ENCODE results near the gene HAT1. TPM values are rescaled to one million over a fixed set of nuclear protein-coding genes. Genes with fewer than 3 reads are reported as not detected.
"Not testable (repeated sequence)": the region's sequence is repeated elsewhere in the genome, so short reads cannot be mapped to it uniquely, and the experiment has no call there.

HAT1 gene
- polyA plus RNA-seq, 2 of the 4 experiments (the other 2 are of a cell fraction) = 94.3 to 139 TPM

GRCh38 chr2:171996021-171996420 lies 73.8 kb downstream of the HAT1 start:
- DNase-seq (ENCODE audit: low read depth in 1 of 2, low spot score in 1 of 2) (no peak), FAIRE-seq (no peak), ATAC-seq (no peak)
- Histone ChIP-seq H3K4me2 (no peak overlapping the region), H3K9me3 (no peaks in the 10 kb centered on the region), H3K4me1 (peaks cover 11% of the 10 kb centered on the region; the same call in 2 of the 3 replicates), H3K4me3 (no peak overlapping the region), H3K27ac (no peak overlapping the region)
- CTCF ChIA-PET = no interaction called here
- WGBS (ENCODE audit: missing lambda C conversion rate) = 91% methylated on average over 5 of the region's 5 CpGs
- TF ChIP-seq RCOR1 (IDR thresholded peaks at IDR 0.05; ENCODE audit: low read depth, low read length) = no peak
- no peak for TF ChIP-seq MAX (IDR thresholded peaks at IDR 0.05)
- no peak for TF ChIP-seq CHD2 (IDR thresholded peaks at IDR 0.05; ENCODE audit: low read length, partially characterized antibody)
- TF ChIP-seq HOXA7 (CRISPR knock-in tag; IDR thresholded peaks at IDR 0.05) = no peak
- TF ChIP-seq EHMT2 (IDR thresholded peaks at IDR 0.05; ENCODE audit: low read depth) = no peak
- no peak for TF ChIP-seq HDAC2 (IDR thresholded peaks at IDR 0.05)
- POLR2A ChIA-PET = no interaction called here

DNA sequence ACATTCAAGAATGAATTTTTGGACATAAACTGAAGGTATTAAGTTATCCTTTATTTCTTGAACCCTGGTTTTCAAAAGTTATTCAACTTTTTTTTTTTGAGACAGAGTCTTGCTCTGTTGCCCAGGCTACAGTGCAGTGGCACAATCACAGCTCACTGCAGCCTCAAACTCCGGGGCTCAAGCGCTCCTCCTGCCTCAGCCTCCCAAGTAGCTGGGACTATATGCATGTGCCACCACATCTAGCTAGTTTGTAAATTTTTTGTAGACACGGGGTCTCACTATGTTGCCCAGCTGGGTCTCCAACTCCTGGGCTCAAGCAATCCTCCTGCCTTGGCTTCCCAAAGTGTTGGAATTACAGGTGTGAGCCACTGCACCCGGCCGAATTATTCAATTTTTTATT lies 74.8 kb downstream of the HAT1 start:
- H3K4me2 ChIP-seq; H3K27ac ChIP-seq; ATAC-seq; H3K4me3 ChIP-seq; H3K9me3 ChIP-seq; DNase-seq (ENCODE audit: low read depth in 1 of 2, low spot score in 1 of 2); POLR2A ChIA-PET; FAIRE-seq: not testable (repeated sequence)
- H3K4me1 ChIP-seq = peaks cover 11% of the 10 kb centered on the region; the same call in 2 of the 3 replicates
- CTCF ChIA-PET = interaction anchor here (1.1 kb wide), 2 partner anchors 9 to 33 kb away, joined by 3 read pairs; no protein-coding TSS in a partner anchor
- WGBS (ENCODE audit: missing lambda C conversion rate) = 74% methylated on average over 5 of the region's 5 CpGs

- H3K27ac ChIP-seq = peak overlapping the region; percentile 79 to 92
- 39% methylated on average over 4 of the region's 4 CpGs for WGBS (ENCODE audit: missing lambda C conversion rate)
- ChIA-PET POLR2A (interaction anchor here (1.3 to 1.9 kb wide), 2 partner anchors 22 to 77 kb away, joined by 3 to 4 read pairs; partner anchors contain the start of gene HAT1), CTCF (interaction anchor here (1.0 kb wide), 1 partner anchor 11 kb away, joined by 3 read pairs; no protein-coding TSS in a partner anchor)
- H3K4me2 ChIP-seq = peak overlapping the region; percentile 90
- FAIRE-seq (no peak), DNase-seq (ENCODE audit: low read depth in 1 of 2, low spot score in 1 of 2) (no peak), ATAC-seq (peak; percentile 18 to 19; a peak in 3 of 6 replicates)
- H3K4me3 ChIP-seq = peak overlapping the region; percentile 64
- no peaks in the 10 kb centered on the region for H3K9me3 ChIP-seq
- peaks cover 11% of the 10 kb centered on the region; the same call in 2 of the 3 replicates for H3K4me1 ChIP-seq
- TF ChIP-seq MAFK (IDR thresholded peaks at IDR 0.05; ENCODE audit: partially characterized antibody) (no peak), ZNF302 (CRISPR knock-in tag; IDR thresholded peaks at IDR 0.05) (no peak), HOXB13 (CRISPR knock-in tag; IDR thresholded peaks at IDR 0.05; ENCODE audit: low read depth) (no peak), FOXS1 (CRISPR knock-in tag; IDR thresholded peaks at IDR 0.05) (no peak)
These were observed 76.9 kb downstream of the HAT1 start for GRCh38 chr2:171999161-171999560.

DNA sequence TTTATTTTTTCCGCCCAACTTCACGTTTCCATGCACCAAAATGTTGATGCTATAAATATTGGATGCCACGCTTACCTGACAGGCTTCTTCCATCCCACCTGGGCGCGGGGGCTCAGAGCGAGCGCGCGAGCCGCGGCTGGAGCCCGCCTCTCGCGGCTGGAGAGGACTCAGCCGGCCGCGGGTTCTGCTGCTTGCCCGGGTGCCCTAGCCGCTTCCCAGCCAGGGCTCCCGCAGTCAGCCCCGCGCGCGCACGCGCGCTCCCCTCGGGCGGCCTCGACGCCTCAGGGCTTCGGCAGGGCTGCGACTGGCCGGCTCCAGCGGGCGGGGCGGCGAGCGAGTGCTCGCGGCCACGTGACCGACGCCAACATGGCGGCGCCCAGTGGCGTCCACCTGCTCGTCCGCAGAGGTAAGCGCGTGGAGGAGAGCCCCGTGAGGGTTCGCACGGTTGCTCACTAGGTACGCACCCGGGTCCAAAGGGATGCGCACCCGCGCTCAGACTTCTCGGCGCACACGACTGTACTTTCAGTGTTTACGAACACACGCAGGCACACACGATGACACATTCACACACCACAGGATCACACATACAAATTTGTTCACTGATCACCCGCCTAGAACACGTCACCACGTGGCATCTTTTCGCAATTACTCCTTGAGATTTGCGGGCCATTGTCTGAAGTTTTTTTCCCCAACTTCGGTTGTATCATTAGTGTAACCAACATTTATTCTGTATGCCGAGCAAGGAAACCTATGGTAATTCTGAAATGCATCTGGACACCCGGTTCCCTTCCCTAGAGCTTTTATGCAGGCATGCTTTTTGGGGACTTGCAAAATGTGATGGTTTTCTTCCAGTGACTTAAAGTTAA lies 77.6 kb downstream of the HAT1 start, which contains the start of gene METAP1D:
Gene METAP1D (plus strand): TSS at position 350 of the 866 bp plus-strand sequence. CDS start 17 bp downstream, at position 367.
- FAIRE-seq (no peak), ATAC-seq (peak; percentile 98 to 99), DNase-seq (ENCODE audit: low read depth in 1 of 2, low spot score in 1 of 2) (peak; percentile 81 to 89)
- ChIA-PET POLR2A (interaction anchor here (1.3 to 1.9 kb wide), 2 partner anchors 22 to 78 kb away, joined by 3 to 4 read pairs; partner anchors contain the start of gene HAT1), CTCF (interaction anchor here (1.0 to 1.1 kb wide), 2 partner anchors 12 to 107 kb away, joined by 3 to 4 read pairs; no protein-coding TSS in a partner anchor)
- Histone ChIP-seq H3K4me2 (peak within 1 kb of the TSS; percentile 90), H3K4me1 (peaks cover 11% of the 10 kb centered on the region; the same call in 2 of the 3 replicates), H3K9me3 (no peaks in the 10 kb centered on the region), H3K27ac (peak within 1 kb of the TSS; percentile 79 to 92), H3K4me3 (peak within 1 kb of the TSS; percentile 64)
- WGBS (ENCODE audit: missing lambda C conversion rate) = 4% methylated on average over 21 of the region's 73 CpGs
- TF ChIP-seq RNF2 (IDR thresholded peaks at IDR 0.05; ENCODE audit: borderline replicate concordance, low read depth) (no peak), GATA3 (IDR thresholded peaks at IDR 0.05; ENCODE audit: borderline replicate concordance) (no peak), HOXA7 (CRISPR knock-in tag; IDR thresholded peaks at IDR 0.05) (0 out of 2 replicates have a peak, but pooled peaks have one; percentile 60), KDM5A (IDR thresholded peaks at IDR 0.05) (peak; percentile 96), FOXS1 (CRISPR knock-in tag; IDR thresholded peaks at IDR 0.05) (no peak), SMC3 (IDR thresholded peaks at IDR 0.05) (peak; percentile 26; the same call in 1 of the 3 replicates), RAD21 (conservative IDR thresholded peaks at IDR 0.05 in 1 of 2, IDR thresholded peaks at IDR 0.05 in 1 of 2) (peak in 1 of 2 experiments; percentile 27; a peak in 3 of 5 replicates), HOXB13 (CRISPR knock-in tag; IDR thresholded peaks at IDR 0.05; ENCODE audit: low read depth) (peak; percentile 52; the same call in 1 of the 2 replicates), RFX5 (IDR thresholded peaks at IDR 0.05) (0 out of 2 replicates have a peak, but pooled peaks have one; percentile 4), JUN (IDR thresholded peaks at IDR 0.05) (peak; percentile 57 to 85; a peak in 3 of 5 replicates), CHD2 (IDR thresholded peaks at IDR 0.05; ENCODE audit: low read length, partially characterized antibody) (no peak), NR3C1 (IDR thresholded peaks at IDR 0.05) (no peak), CBX8 (IDR thresholded peaks at IDR 0.05) (no peak), POLR2A (IDR thresholded peaks at IDR 0.05; ENCODE audit: low read length) (peak; percentile 94), NPAS2 (CRISPR knock-in tag; IDR thresholded peaks at IDR 0.05; ENCODE audit: borderline replicate concordance) (peak; percentile 80), PHF8 (IDR thresholded peaks at IDR 0.05; ENCODE audit: borderline replicate concordance, low read depth) (peak; percentile 92), ATOH8 (CRISPR knock-in tag; IDR thresholded peaks at IDR 0.05; ENCODE audit: low read depth) (peak; percentile 65; the same call in 1 of the 2 replicates), CEBPB (IDR thresholded peaks at IDR 0.05) (peak; percentile 15 to 56; a peak in 3 of 4 replicates)
- TF ChIP-seq, protein P1, sequence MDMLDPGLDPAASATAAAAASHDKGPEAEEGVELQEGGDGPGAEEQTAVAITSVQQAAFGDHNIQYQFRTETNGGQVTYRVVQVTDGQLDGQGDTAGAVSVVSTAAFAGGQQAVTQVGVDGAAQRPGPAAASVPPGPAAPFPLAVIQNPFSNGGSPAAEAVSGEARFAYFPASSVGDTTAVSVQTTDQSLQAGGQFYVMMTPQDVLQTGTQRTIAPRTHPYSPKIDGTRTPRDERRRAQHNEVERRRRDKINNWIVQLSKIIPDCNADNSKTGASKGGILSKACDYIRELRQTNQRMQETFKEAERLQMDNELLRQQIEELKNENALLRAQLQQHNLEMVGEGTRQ (IDR thresholded peaks at IDR 0.05) = peak; percentile 90

Data from A549 (cell line).